ENCODE data around the gene SIN3B.

DNA sequence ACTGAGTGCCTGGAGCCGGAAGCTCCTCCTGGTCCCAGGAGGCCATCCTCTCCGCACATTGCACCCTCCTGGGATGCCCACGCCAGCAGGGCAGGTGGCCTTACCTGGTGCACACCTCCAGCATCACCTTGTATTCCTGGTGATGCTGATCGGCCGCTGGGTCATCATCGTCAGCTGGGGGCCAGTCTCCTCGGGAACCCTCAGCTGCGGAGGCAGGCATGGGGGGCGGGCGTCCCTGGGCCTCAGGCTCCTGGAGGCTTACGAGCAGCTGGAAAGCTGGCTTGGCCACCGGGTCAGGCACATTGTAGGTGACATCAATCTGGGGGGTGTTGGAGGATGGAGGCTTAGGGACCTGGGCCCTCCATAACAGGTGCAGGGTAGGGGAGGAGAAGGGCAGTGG is 73.3 kb downstream of the SIN3B start:
- TF ChIP-seq EZH2 (IDR thresholded peaks at IDR 0.05; ENCODE audit: insufficient read depth, poor library complexity, severe bottlenecking) (no peak), EZH2phosphoT487 (IDR thresholded peaks at IDR 0.05; ENCODE audit: insufficient read depth, low read depth) (no peak)

Data from GM23248 (cell line).